Activated CD4-positive, CD25-positive, alpha-beta regulatory T cell treated with anti-CD3 and anti-CD28 coated beads, Interleukin-2, amount 50 U/mL, for 16 hours (primary cell): ENCODE data around the gene ASIC4.

Experiments used
- DNase-seq: peaks from one replicate; pipeline ENCODE4 v3.0.0-alpha.2; 2020; ENCODE audit warnings: low read depth, low spot score

Gene ASIC4

GRCh38 chr2:219497495-219498279 lies 16.6 kb upstream of the ASIC4 start:
- DNase-seq: no peak

- peak; percentile 89 for DNase-seq
Observed at GRCh38 chr2:219498280-219499057, 15.8 kb upstream of the ASIC4 start, which contains the start of gene GMPPA. TSS of gene GMPPA (plus strand) at chr2:219498891. CDS start at chr2:219499976, 1,085 bp downstream.

- no peak for DNase-seq
Observed at GRCh38 chr2:219499058-219499307, 15.3 kb upstream of the ASIC4 start.

- no peak for DNase-seq
Observed at GRCh38 chr2:219499555-219499954, 14.7 kb upstream of the ASIC4 start.

- no peak for DNase-seq
Observed at GRCh38 chr2:219500135-219500534, 14.1 kb upstream of the ASIC4 start.

GRCh38 chr2:219501849-219502248 lies 12.4 kb upstream of the ASIC4 start:
- DNase-seq: no peak

GRCh38 chr2:219502618-219503017 lies 11.7 kb upstream of the ASIC4 start:
- no peak for DNase-seq

GRCh38 chr2:219505585-219505984 lies 8.7 kb upstream of the ASIC4 start:
- no peak for DNase-seq

- no peak for DNase-seq
Observed at GRCh38 chr2:219506153-219506801, 8.0 kb upstream of the ASIC4 start.

- DNase-seq: no peak
Observed at GRCh38 chr2:219506802-219507526, 7.3 kb upstream of the ASIC4 start.

- DNase-seq: no peak
Observed at GRCh38 chr2:219507581-219508443, 6.5 kb upstream of the ASIC4 start.

GRCh38 chr2:219508444-219508734 lies 5.9 kb upstream of the ASIC4 start:
- no peak for DNase-seq

- no peak for DNase-seq
Observed at GRCh38 chr2:219508971-219509779, 5.1 kb upstream of the ASIC4 start.

GRCh38 chr2:219509780-219510511 lies 4.3 kb upstream of the ASIC4 start:
- no peak for DNase-seq

- DNase-seq: no peak
Observed at GRCh38 chr2:219510512-219511135, 3.7 kb upstream of the ASIC4 start.

- DNase-seq: no peak
Observed at GRCh38 chr2:219511547-219512325, 2.5 kb upstream of the ASIC4 start.

- DNase-seq: no peak
Observed at GRCh38 chr2:219512524-219513216, 1.6 kb upstream of the ASIC4 start.

- DNase-seq: no peak
Observed at GRCh38 chr2:219513787-219514186, 495 bp upstream of the ASIC4 start.
